Measurements from ENCODE around the gene INHBC. TPM values are rescaled to one million over a fixed set of nuclear protein-coding genes. Genes with fewer than 3 reads are reported as not detected.

INHBC gene
- total and polyA plus RNA-seq, 2 donors (not counting 1 experiment from before 2014, with no cell fraction given): 0.17 to 0.31 TPM

GRCh38 chr12:57390174-57390573 is 44.4 kb upstream of the INHBC start:
- H3K79me2 ChIP-seq (ENCODE audit: control insufficient read depth, insufficient read depth, low read length): peaks cover 28% of the 10 kb centered on the region
- H3K27ac Mint-ChIP-seq: no peak overlapping the region
- no peak overlapping the region for H3K9ac ChIP-seq (ENCODE audit: low read length)
- H3K27ac ChIP-seq (ENCODE audit: low read length in 2 of 2): no peak overlapping the region
- H3K4me1 ChIP-seq (ENCODE audit: control insufficient read depth in 2 of 2, insufficient read depth in 2 of 2, low read length in 2 of 2): no peaks in the 10 kb centered on the region
- peaks cover 5% of the 10 kb centered on the region for H4K20me1 ChIP-seq (ENCODE audit: control insufficient read depth, insufficient read depth, low read length, poor library complexity, severe bottlenecking)
- H3K4me2 ChIP-seq (replicated peaks; ENCODE audit: low read depth, low read length, poor library complexity, severe bottlenecking): no peak overlapping the region
- WGBS (ENCODE audit: insufficient coverage): 94% methylated on average over 2 of the region's 2 CpGs
- no peaks in the 10 kb centered on the region for H3K4me1 Mint-ChIP-seq
- intact Hi-C loops (cut with micrococcal nuclease): no loop called here
- H3K9me3 Mint-ChIP-seq (ENCODE audit: insufficient read depth): no peaks in the 10 kb centered on the region
- H3K9me3 ChIP-seq (ENCODE audit: control extremely low read depth in 1 of 3, control insufficient read depth in 2 of 3, insufficient read depth in 1 of 3, low read length in 2 of 3): peaks cover 0 to 4% (median 0%) of the 10 kb centered on the region in 3 donors
- no peak overlapping the region for H2AFZ ChIP-seq (ENCODE audit: insufficient read depth, low read depth, low read length, poor library complexity, severe bottlenecking)
- ATAC-seq (ENCODE audit: low read depth): no peak
- H3K4me3 Mint-ChIP-seq: no peak overlapping the region
- H3K27me3 Mint-ChIP-seq: no peaks in the 10 kb centered on the region
- no peak for TF ChIP-seq EZH2 (IDR thresholded peaks at IDR 0.05; ENCODE audit: borderline replicate concordance, insufficient read depth, low read depth, low read length, poor library complexity, severe bottlenecking)
- TF ChIP-seq CTCF (IDR thresholded peaks at IDR 0.05): no peak
- no peaks in the 10 kb centered on the region for H3K27me3 ChIP-seq (replicated peaks in 1 of 4; ENCODE audit: control extremely low read depth in 1 of 4, control insufficient read depth in 3 of 4, insufficient read depth in 4 of 4, low read length in 3 of 4)
- ChIA-PET CTCF (no interaction called here), POLR2A (no interaction called here)
- no peak for DNase-seq
- no peak overlapping the region for H3K4me3 ChIP-seq (ENCODE audit: control extremely low read depth in 1 of 5, extremely low read depth in 1 of 5, insufficient read depth in 1 of 5, low read depth in 2 of 5, low read length in 4 of 5)
- H3K36me3 ChIP-seq (replicated peaks in 1 of 2; ENCODE audit: control extremely low read depth in 1 of 2, control insufficient read depth in 1 of 2, extremely low read depth in 1 of 2, insufficient read depth in 2 of 2, low read length in 1 of 2): peaks cover 8 to 33% of the 10 kb centered on the region in 2 experiments

- 97% methylated on average over 17 of the region's 18 CpGs for WGBS (ENCODE audit: insufficient coverage)
- H3K9me3 ChIP-seq (ENCODE audit: control extremely low read depth in 1 of 3, control insufficient read depth in 2 of 3, insufficient read depth in 1 of 3, low read length in 2 of 3): no peaks in the 10 kb centered on the region
- Mint-ChIP-seq H3K4me1 (peaks cover 8% of the 10 kb centered on the region), H3K27me3 (no peaks in the 10 kb centered on the region), H3K27ac (no peak overlapping the region), H3K9me3 (ENCODE audit: insufficient read depth) (no peaks in the 10 kb centered on the region), H3K4me3 (no peak overlapping the region)
- CTCF ChIA-PET: no interaction called here
- no peak for TF ChIP-seq CTCF (IDR thresholded peaks at IDR 0.05)
- no peak for TF ChIP-seq EZH2 (IDR thresholded peaks at IDR 0.05; ENCODE audit: borderline replicate concordance, insufficient read depth, low read depth, low read length, poor library complexity, severe bottlenecking)
- H2AFZ ChIP-seq (ENCODE audit: insufficient read depth, low read depth, low read length, poor library complexity, severe bottlenecking): no peak overlapping the region
- H3K4me2 ChIP-seq (replicated peaks; ENCODE audit: low read depth, low read length, poor library complexity, severe bottlenecking): no peak overlapping the region
- H3K4me3 ChIP-seq (ENCODE audit: control extremely low read depth in 1 of 5, extremely low read depth in 1 of 5, insufficient read depth in 1 of 5, low read depth in 2 of 5, low read length in 4 of 5): no peak overlapping the region
- no peak overlapping the region for H3K9ac ChIP-seq (ENCODE audit: low read length)
- intact Hi-C loops (cut with micrococcal nuclease): no loop called here
- H3K27ac ChIP-seq (ENCODE audit: low read length in 2 of 2): no peak overlapping the region
- H3K4me1 ChIP-seq (ENCODE audit: control insufficient read depth in 2 of 2, insufficient read depth in 2 of 2, low read length in 2 of 2): no peaks in the 10 kb centered on the region
- DNase-seq (no peak), ATAC-seq (ENCODE audit: low read depth) (no peak)
- H4K20me1 ChIP-seq (ENCODE audit: control insufficient read depth, insufficient read depth, low read length, poor library complexity, severe bottlenecking): peaks cover 22% of the 10 kb centered on the region
- no peaks in the 10 kb centered on the region for H3K27me3 ChIP-seq (replicated peaks in 1 of 4; ENCODE audit: control extremely low read depth in 1 of 4, control insufficient read depth in 3 of 4, insufficient read depth in 4 of 4, low read length in 3 of 4)
- peaks cover 45% of the 10 kb centered on the region for H3K79me2 ChIP-seq (ENCODE audit: control insufficient read depth, insufficient read depth, low read length)
- H3K36me3 ChIP-seq (replicated peaks in 1 of 2; ENCODE audit: control extremely low read depth in 1 of 2, control insufficient read depth in 1 of 2, extremely low read depth in 1 of 2, insufficient read depth in 2 of 2, low read length in 1 of 2): peaks cover 0 to 30% of the 10 kb centered on the region in 2 experiments
- POLR2A ChIA-PET: no interaction called here
Measured at GRCh38 chr12:57395121-57395520, 39.5 kb upstream of the INHBC start.

Measured in B cell (primary cell).